K562 (cell line): ENCODE measurements around the gene LUC7L3. TPM values are rescaled to one million over a fixed set of nuclear protein-coding genes. Genes with fewer than 3 reads are reported as not detected.

Source experiments
- ATAC-seq: fragments of 200-7000 bp; cut with Tn5 transposase; 3 replicates; pipeline ENCODE4 v1.9.1; 2020; ENCODE audit warnings: moderate library complexity
- BruUV-seq: library from RNA; stranded (reverse); fragments of 400-500 nt; replicated peaks from 2 replicates; lab custom pipeline; 2021; lab: Mats Ljungman, UMichigan
- CTCF ChIA-PET: fragments of 300-600 bp; formaldehyde crosslinking; extraction: SDS; loops from one replicate; lab custom pipeline; 2021; ENCODE audit warnings: low intra/inter-chr PET ratio; lab: Yijun Ruan, JAX
- POLR2A ChIA-PET: fragments of 300-600, 350-650 bp; sonication (Branson Sonifier 250); formaldehyde crosslinking; extraction: SDS; loops from one replicate; lab custom pipeline; 2021; ENCODE audit warnings: antibody characterized with exemption, inconsistent platforms; lab: Yijun Ruan, JAX
- DNase-seq, 4 experiments: peaks; one replicate each; pipeline versions ENCODE4 v3.0.0 to v3.0.0-alpha.2; 2011 to 2018; ENCODE audit warnings: low spot score in 3 of 4, mixed read lengths in 3 of 4; ENCODE audit errors: extremely low read depth in 1 of 4
- FAIRE-seq: peaks from 2 replicates; lab custom pipeline; 2011; peaks lifted over from hg19 to GRCh38; lab: Jason Lieb, UNC
- H2AFZ ChIP-seq: 2 replicates; pipeline ENCODE4 v1.6.0; 2011; ENCODE audit warnings: low read depth, low read length, control low read depth, inconsistent platforms
- H3K27ac ChIP-seq: fragments of 200-600 bp; 3 replicates; pipeline ENCODE4 v1.8.0; 2011; ENCODE audit warnings: low read depth, mild to moderate bottlenecking, control low read depth, inconsistent platforms, low read length, moderate library complexity, mixed read lengths; ENCODE audit errors: extremely low read depth
- H3K27me3 ChIP-seq, 2 experiments: fragments of 300-600 bp in 1 of 2; 2 replicates in 1 of 2; 3 replicates in 1 of 2; pipeline versions ENCODE4 v1.6.0 to v1.8.0; 2011; ENCODE audit warnings: inconsistent platforms in 2 of 2, low read length in 2 of 2, mild to moderate bottlenecking in 1 of 2, mixed read lengths in 1 of 2, moderate library complexity in 1 of 2; ENCODE audit not compliant: control insufficient read depth in 2 of 2, insufficient read depth in 2 of 2
- H3K36me3 ChIP-seq: fragments of 300-600 bp; 3 replicates; pipeline ENCODE4 v1.8.0; 2011; ENCODE audit warnings: mild to moderate bottlenecking, low read length, inconsistent platforms; ENCODE audit not compliant: control insufficient read depth, insufficient read depth
- H3K4me1 ChIP-seq, 2 experiments: fragments of 200-600 bp in 1 of 2; replicated peaks in 1 of 2; 2 replicates in 1 of 2; 3 replicates in 1 of 2; pipeline versions ENCODE4 v1.5.1 to v1.8.0; 2011; ENCODE audit warnings: inconsistent platforms in 2 of 2, low read length in 2 of 2, mild to moderate bottlenecking in 1 of 2, mixed read lengths in 1 of 2, moderate library complexity in 1 of 2; ENCODE audit not compliant: control insufficient read depth in 2 of 2, insufficient read depth in 2 of 2
- H3K4me2 ChIP-seq: 2 replicates; pipeline ENCODE4 v1.6.1; 2011; ENCODE audit warnings: low read length, control low read depth, inconsistent platforms, mixed read lengths; ENCODE audit not compliant: insufficient read depth
- H3K4me3 ChIP-seq: fragments of 200-600 bp; sonication (generic), shearing (Covaris generic); 2 replicates; pipeline ENCODE4 v1.5.1; 2016; ENCODE audit warnings: control low read depth, inconsistent platforms
- H3K79me2 ChIP-seq: fragments of 200-600 bp; 3 replicates; pipeline ENCODE4 v1.8.0; 2011; ENCODE audit warnings: low read length, inconsistent platforms; ENCODE audit not compliant: control insufficient read depth, insufficient read depth
- H3K9ac ChIP-seq, 2 experiments: 2 replicates each; pipeline versions ENCODE4 v1.6.0 to v1.6.1; 2011; ENCODE audit warnings: low read depth in 2 of 2, low read length in 2 of 2, control low read depth in 1 of 2, inconsistent platforms in 1 of 2, mild to moderate bottlenecking in 1 of 2, mixed read lengths in 1 of 2; ENCODE audit not compliant: insufficient read depth in 1 of 2
- H3K9me1 ChIP-seq: one replicate; pipeline ENCODE4 v1.6.0; 2011; ENCODE audit warnings: inconsistent platforms, mild to moderate bottlenecking, low read length, moderate library complexity; ENCODE audit not compliant: control insufficient read depth, insufficient read depth
- H3K9me3 ChIP-seq: replicated peaks from 2 replicates; pipeline ENCODE4 v1.5.1; 2011; ENCODE audit warnings: low read depth, low read length, inconsistent platforms; ENCODE audit not compliant: control insufficient read depth, insufficient read depth
- H4K20me1 ChIP-seq: replicated peaks from 2 replicates; pipeline ENCODE4 v1.6.1; 2011; ENCODE audit warnings: low read length, inconsistent platforms, mixed read lengths; ENCODE audit not compliant: control insufficient read depth, insufficient read depth
- FOXM1 ChIP-seq, 2 experiments: fragments of 450-650 bp in 1 of 2; sonication (generic) in 1 of 2; formaldehyde crosslinking in 1 of 2; IDR thresholded peaks; 2 replicates each; pipeline versions ENCODE4 v1.6.1 to v1.9.0; 2017 to 2022; ENCODE audit warnings: low read depth in 2 of 2, mild to moderate bottlenecking in 2 of 2, missing genetic modification reagents in 1 of 2, moderate library complexity in 1 of 2
- HLTF ChIP-seq: fragments of 450-650 bp; IDR thresholded peaks from 2 replicates; pipeline ENCODE4 v1.6.1; 2016
- HNRNPL ChIP-seq: fragments of 200-400 bp; formaldehyde crosslinking; IDR thresholded peaks from 2 replicates; pipeline ENCODE4 v1.6.1; 2017; ENCODE audit warnings: low read depth, mild to moderate bottlenecking, low read length
- RBM25 ChIP-seq: fragments of 200-400 bp; formaldehyde crosslinking; IDR thresholded peaks from 2 replicates; pipeline ENCODE4 v1.6.1; 2018; ENCODE audit warnings: low read length, low read depth, moderate library complexity; ENCODE audit not compliant: severe bottlenecking
- WGBS: fragments of 100-300 bp; shearing (Covaris generic); methylation state at CpG from one replicate; pipeline ENCODE4 v1.1.6; 2016; ENCODE audit warnings: low coverage, mixed read lengths; ENCODE audit not compliant: insufficient coverage; ENCODE audit errors: missing lambda C conversion rate; 5-methylcytosine and 5-hydroxymethylcytosine counted together
- in situ Hi-C: fragments of 300-500 bp; cut with MboI; formaldehyde crosslinking; loops from 4 replicates; pipeline ENCODE4 v1.15.0; 2018; ENCODE audit warnings: inconsistent platforms, mixed read lengths
- intact Hi-C: fragments of 100-400 bp; cut with micrococcal nuclease; formaldehyde crosslinking; loops from 2 replicates; pipeline ENCODE4 v1.14.2; 2022
- polyA plus RNA-seq, 8 experiments: library from polyadenylated mRNA; depleted of rRNA in 4 of 8; stranded (reverse) in 5 of 8; unstranded in 3 of 8; fragments of >200 nt; fragmentation: Nextera tagmentation in 2 of 8; fragmentation: Illumina TruSeq in 1 of 8; extraction: Ambion mirVana in 2 of 8; extraction: Trizol in 1 of 8; gene quantifications; 2 replicates each; pipeline versions ENCODE4 v1.2.1 to v1.2.3, GENCODE V29; 2011 to 2014; ENCODE audit warnings: inconsistent platforms in 1 of 8, missing spikeins in 1 of 8
- total RNA-seq, 7 experiments: library from RNA; depleted of rRNA in 6 of 7; stranded (reverse); fragments of >200 nt in 6 of 7; fragmentation: Illumina TruSeq in 2 of 7; extraction: Trizol in 2 of 7; gene quantifications; 2 replicates each; pipeline versions ENCODE4 v1.2.1 to v1.2.3, GENCODE V29; 2011 to 2021; ENCODE audit warnings: low replicate concordance in 1 of 7
- TF ChIP-seq, protein P1 (sequence below): fragments of 250-450 bp; sonication (Bioruptor Pico); IDR thresholded peaks from 2 replicates; pipeline ENCODE4 v1.8.0; 2022; ENCODE audit warnings: moderate library complexity, mild to moderate bottlenecking, inconsistent platforms

LUC7L3 gene
- total and polyA plus RNA-seq, 9 of the 15 experiments (the other 6 are each of a cell fraction or from before 2014, with no cell fraction given), result 80.8 to 284 (median 127) TPM

GRCh38 chr17:50797135-50797810 is 77.9 kb downstream of the LUC7L3 start:
- CTCF ChIA-PET, result no interaction called here
- 39% methylated on average over 11 of the region's 11 CpGs for WGBS

More at GRCh38 chr17:50797135-50797810, 77.9 kb downstream of the LUC7L3 start:
- H3K4me2 ChIP-seq, result no peak overlapping the region
- peaks cover 0 to 6% of the 10 kb centered on the region in 2 experiments; a peak in 1 of 5 replicates for H3K4me1 ChIP-seq
- ATAC-seq (no peak), FAIRE-seq (no peak), DNase-seq (no peak)
- H3K9ac ChIP-seq, result no peak overlapping the region
- 0 out of 2 replicates have a peak, but pooled peaks cover 3% of the 10 kb centered on the region for H4K20me1 ChIP-seq
- H3K9me1 ChIP-seq, result no peaks in the 10 kb centered on the region
- H3K27ac ChIP-seq, result no peak overlapping the region
- in situ Hi-C loops, result no loop called here
- no peaks in the 10 kb centered on the region for H3K36me3 ChIP-seq
- intact Hi-C loops, result no loop called here
- H3K9me3 ChIP-seq, result no peaks in the 10 kb centered on the region
- H3K27me3 ChIP-seq, result peaks cover 0 to 9% of the 10 kb centered on the region in 2 experiments; a peak in 2 of 5 replicates
- H3K79me2 ChIP-seq, result no peaks in the 10 kb centered on the region
- H3K4me3 ChIP-seq, result no peak overlapping the region
- POLR2A ChIA-PET, result interaction anchor here (0.5 to 1.0 kb wide), 3 partner anchors 17 to 148 kb away, joined by 3 to 4 read pairs (median 3); no protein-coding TSS in a partner anchor
- no TSS peak for BruUV-seq
- TF ChIP-seq, protein P1, sequence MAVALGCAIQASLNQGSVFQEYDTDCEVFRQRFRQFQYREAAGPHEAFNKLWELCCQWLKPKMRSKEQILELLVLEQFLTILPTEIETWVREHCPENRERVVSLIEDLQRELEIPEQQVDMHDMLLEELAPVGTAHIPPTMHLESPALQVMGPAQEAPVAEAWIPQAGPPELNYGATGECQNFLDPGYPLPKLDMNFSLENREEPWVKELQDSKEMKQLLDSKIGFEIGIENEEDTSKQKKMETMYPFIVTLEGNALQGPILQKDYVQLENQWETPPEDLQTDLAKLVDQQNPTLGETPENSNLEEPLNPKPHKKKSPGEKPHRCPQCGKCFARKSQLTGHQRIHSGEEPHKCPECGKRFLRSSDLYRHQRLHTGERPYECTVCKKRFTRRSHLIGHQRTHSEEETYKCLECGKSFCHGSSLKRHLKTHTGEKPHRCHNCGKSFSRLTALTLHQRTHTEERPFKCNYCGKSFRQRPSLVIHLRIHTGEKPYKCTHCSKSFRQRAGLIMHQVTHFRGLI (CRISPR knock-in tag), result no peak
- TF ChIP-seq RBM25, result no peak
- no peak for TF ChIP-seq HNRNPL
- no peak for TF ChIP-seq FOXM1 (IDR thresholded peaks at IDR 0.05; ENCODE audit: low read depth)
- no peak for TF ChIP-seq FOXM1 (CRISPR knock-in tag; IDR thresholded peaks at IDR 0.05; ENCODE audit: low read depth)
- TF ChIP-seq HLTF, result no peak
- H2AFZ ChIP-seq, result peak overlapping the region; percentile 28; the same call in 1 of the 2 replicates
